ENCODE data around the gene KRT77. TPM values are rescaled to one million over a fixed set of nuclear protein-coding genes. Genes with fewer than 3 reads are reported as not detected.

Gene KRT77
- total RNA-seq, 1 donor from 2014 or later = not detected

DNA sequence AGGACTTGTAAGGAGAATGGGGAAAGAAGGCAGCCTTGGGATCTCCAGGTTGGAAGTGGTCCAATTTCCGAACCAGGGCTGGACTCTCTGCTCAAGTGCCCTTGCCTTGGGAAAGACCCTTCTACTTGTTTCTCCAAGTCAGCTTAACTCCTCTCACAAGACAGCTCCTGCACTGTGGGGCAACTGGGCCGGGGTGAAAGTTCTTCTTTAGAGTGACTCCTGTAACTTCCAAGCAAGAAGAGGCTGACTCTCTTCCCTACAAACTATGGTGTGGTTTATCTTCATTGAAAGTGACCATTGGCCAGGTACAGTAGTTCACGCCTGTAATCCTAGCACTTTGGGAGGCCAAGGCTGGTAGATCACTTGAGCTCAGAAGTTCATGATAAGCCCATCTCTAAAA lies 36.9 kb downstream of the KRT77 start:
- ATAC-seq (no peak), DNase-seq (ENCODE audit: missing footprints) (no peak)
- intact Hi-C loops (cut with DNase I) = loop anchor here (5.0 kb wide), 2 partner anchors 84 to 201 kb away; no protein-coding TSS in a partner anchor

- intact Hi-C loops (cut with DNase I) = no loop called here
- no peak for DNase-seq (ENCODE audit: missing footprints)
These were observed 39.9 kb downstream of the KRT77 start for GRCh38 chr12:52663420-52663819.

GRCh38 chr12:52662918-52663229 lies 40.5 kb downstream of the KRT77 start:
- ATAC-seq = no peak
- intact Hi-C loops (cut with DNase I) = no loop called here
- no peak for DNase-seq (ENCODE audit: missing footprints)

More at GRCh38 chr12:52663420-52663819, 39.9 kb downstream of the KRT77 start:
- no peak for ATAC-seq

DNA sequence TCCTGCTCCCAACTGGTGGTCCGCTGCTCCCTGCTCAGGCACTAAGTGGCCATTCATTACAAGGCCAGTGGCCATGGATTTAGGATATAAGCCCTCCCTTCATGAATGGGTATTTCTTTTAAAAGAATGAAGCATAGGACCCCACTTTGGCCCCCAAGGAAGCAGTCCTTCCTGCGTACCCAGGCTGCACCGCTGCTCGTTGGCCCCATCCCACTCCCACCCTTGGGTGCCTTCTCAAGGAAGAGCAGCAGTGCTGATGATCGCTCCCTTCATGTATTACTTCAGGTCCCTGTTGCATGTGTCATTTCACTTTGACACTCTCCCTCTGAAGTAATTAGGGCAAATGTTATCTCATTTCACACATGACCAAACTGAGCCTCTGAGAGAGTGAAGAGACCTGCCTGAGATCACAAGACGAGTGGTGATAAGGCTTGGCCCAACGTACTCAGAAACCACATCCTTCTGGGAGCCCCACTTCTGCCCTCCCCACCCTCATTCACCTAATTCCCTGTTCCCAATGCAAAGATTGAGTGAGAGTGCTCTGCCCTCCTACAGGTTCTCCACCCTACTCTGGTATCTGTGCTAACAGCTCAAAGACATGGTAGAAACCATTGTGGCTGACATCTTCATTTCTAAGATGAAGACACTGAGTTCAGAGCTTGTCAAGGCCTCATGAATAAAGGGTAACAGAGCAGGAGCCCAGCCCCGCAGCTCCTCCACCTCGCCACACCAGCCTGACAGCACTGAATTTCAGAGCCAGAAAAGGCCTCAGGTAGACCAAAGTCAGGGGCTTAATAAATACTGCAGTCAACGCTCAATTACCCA lies 41.0 kb downstream of the KRT77 start:
- ATAC-seq (peak; percentile 41), DNase-seq (ENCODE audit: missing footprints) (no peak)
- intact Hi-C loops (cut with DNase I) = no loop called here

DNA sequence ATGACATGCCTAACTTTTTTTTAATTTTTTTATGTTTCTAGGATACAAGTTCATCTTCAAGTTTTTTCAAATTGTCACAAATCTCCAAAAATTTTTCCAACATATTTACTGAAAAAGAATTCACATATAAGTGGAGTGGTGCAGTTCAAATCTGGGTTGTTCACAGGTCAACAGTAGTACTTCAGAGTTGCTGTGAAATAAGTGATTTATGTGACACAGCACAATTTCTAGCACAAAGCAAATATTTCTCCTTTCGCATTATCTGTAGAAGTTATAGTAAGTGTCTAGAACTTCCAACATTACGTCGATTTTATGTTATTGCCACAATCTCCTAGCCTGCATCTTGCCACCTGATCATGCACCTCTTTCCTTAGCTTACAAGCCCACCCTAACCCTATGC lies 41.7 kb downstream of the KRT77 start:
- intact Hi-C loops (cut with DNase I) = no loop called here
- ATAC-seq (no peak), DNase-seq (ENCODE audit: missing footprints) (no peak)

GRCh38 chr12:52660934-52661499 lies 42.3 kb downstream of the KRT77 start:
- no peak for ATAC-seq
- intact Hi-C loops (cut with DNase I) = no loop called here
- DNase-seq (ENCODE audit: missing footprints) = no peak

GRCh38 chr12:52659951-52660350 lies 43.4 kb downstream of the KRT77 start:
- intact Hi-C loops (cut with DNase I) = no loop called here
- ATAC-seq (no peak), DNase-seq (ENCODE audit: missing footprints) (no peak)

GRCh38 chr12:52659395-52659794 lies 43.9 kb downstream of the KRT77 start:
- intact Hi-C loops (cut with DNase I) = no loop called here
- ATAC-seq (no peak), DNase-seq (ENCODE audit: missing footprints) (no peak)

DNA sequence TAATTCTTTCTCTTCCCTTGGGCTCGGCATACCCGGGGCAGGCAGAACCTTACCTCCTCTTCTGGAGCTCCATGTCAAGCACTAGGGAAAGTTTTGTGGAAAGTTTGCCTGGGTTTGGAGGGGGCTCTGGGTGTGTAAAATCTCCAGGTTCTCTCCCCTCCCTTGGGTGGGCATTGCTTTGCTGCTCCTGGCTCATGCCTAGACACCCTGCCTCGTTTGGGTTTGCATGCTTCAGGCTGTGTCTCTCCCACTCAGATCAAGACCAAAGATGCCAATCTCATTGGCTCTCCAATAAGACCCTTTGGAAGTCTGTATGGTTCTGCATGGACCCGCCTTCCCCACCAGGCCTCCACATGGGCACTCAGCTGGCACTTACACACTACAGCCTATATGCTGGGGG lies 45.1 kb downstream of the KRT77 start:
- intact Hi-C loops (cut with DNase I) = no loop called here
- ATAC-seq = no peak
- no peak for DNase-seq (ENCODE audit: missing footprints)

DNA sequence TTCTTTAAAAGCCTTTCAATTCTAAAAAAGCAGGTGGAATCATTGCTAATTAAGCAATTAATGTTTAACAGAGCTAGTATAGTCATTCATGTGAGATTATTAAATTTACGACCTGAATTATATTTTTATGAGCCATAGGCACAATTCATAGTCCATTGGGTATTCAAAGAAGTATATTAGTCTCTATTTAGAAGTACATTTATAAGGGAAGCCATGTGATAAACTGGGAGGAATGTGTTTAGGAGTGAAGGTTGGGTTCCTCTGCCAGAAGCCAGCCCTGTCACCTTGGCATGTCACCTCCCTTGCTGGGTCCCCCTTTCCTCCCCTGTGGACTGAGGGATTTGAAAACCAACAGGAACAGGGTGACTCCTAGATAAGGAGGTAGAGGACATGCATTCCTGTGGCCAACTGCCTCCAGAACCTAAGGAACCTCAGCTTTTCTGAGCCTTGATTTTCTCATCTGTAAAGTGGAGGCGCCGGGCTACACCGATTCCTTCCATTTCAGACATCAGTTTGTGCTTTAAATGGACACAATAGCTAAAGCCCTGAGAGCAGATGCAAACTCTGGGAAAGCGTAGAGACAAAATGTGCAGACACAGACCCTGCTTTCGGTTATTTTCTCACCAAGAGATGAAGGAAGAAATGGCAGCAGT lies 45.9 kb downstream of the KRT77 start:
- ATAC-seq = no peak
- no peak for DNase-seq (ENCODE audit: missing footprints)
- intact Hi-C loops (cut with DNase I) = no loop called here

GRCh38 chr12:52656616-52657015 lies 46.7 kb downstream of the KRT77 start:
- intact Hi-C loops (cut with DNase I) = no loop called here
- ATAC-seq (peak; percentile 45), DNase-seq (ENCODE audit: missing footprints) (no peak)

GRCh38 chr12:52655720-52656124 lies 47.6 kb downstream of the KRT77 start:
- ATAC-seq = peak; percentile 67
- intact Hi-C loops (cut with DNase I) = no loop called here
- no peak for DNase-seq (ENCODE audit: missing footprints)

DNA sequence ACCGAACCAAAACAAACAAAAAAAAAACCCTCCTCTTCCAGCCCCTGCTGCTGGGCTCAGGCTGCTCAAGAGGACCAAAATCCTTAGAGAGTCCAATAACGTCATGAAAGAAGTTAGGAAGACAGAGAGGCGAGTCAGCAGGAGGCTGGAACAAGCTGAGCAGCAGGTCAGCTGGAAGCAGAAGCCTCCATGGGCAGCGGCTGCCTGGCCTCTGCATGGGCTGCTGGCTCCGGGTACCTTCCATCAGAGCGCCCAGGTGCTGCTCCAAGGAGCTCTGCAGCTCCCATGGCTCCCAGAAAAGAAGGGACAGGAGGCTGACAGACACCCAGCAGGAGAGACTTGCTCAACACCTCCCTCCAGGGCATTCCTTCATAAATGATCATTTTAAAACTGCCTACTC lies 48.1 kb downstream of the KRT77 start:
- DNase-seq (ENCODE audit: missing footprints) = no peak
- intact Hi-C loops (cut with DNase I) = no loop called here
- ATAC-seq = no peak

DNA sequence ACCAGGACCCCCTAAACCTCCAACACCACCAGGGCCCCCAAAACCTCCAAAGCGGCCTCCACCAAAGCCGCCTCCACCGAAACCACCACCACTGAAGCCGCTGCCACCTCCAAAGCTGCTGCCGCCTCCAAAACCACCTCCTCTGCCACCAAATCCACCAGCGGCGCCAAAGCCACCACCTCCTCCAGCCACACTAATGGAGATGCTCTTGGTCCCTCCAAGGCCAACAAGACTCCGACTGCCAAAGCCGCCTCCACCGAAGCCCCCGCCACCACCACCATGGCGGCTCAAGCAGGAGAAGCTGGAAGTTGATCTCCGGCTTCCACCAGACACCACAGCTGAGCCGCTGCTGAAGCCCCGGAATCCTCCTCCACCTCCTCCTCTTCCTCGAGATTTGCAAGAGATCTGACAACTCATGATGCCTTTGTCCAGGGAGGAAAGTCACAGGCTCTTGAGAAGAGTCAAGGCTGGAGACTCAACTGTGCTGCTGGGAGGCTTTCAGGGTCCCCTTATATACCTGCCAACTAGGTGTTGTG lies 51.5 kb downstream of the KRT77 start, which contains the start of gene KRT2:
KRT2 (minus strand) TSS at position 486 of the 536 bp plus-strand sequence; CDS start at position 417, 69 bp downstream.
- DNase-seq (ENCODE audit: missing footprints) (no peak), ATAC-seq (no peak)
- intact Hi-C loops (cut with DNase I) = no loop called here

DNA sequence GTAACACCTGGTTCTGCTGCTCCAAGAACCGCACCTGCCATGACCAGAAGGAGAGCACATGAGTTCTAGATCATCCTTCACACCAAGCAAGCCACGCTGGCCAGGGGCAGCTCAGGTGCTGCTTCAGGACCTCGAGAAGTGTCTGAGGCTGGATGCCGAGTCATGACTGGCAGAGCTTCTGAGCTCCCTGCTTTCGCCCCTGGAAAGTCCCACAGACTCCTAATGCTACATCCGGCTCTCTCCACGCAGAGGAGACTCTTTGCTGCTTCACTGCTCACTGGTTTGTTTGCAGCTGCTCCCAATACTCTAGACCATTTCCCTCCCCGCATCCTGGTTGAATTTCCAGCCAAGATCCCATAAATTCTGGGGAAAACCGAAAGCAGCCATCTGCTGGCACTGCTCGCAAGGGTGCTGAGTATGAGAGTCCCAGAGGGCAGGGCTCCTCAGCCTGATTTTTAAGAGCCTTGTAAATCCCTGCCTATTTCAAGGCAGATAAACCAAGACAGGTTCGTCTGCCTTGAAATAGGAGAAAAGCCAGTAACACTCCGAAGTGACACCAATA lies 52.7 kb downstream of the KRT77 start:
- DNase-seq (ENCODE audit: missing footprints) (no peak), ATAC-seq (no peak)
- intact Hi-C loops (cut with DNase I) = no loop called here

GRCh38 chr12:52649066-52649465 lies 54.3 kb downstream of the KRT77 start:
- ATAC-seq (no peak), DNase-seq (ENCODE audit: missing footprints) (no peak)
- intact Hi-C loops (cut with DNase I) = no loop called here

DNA sequence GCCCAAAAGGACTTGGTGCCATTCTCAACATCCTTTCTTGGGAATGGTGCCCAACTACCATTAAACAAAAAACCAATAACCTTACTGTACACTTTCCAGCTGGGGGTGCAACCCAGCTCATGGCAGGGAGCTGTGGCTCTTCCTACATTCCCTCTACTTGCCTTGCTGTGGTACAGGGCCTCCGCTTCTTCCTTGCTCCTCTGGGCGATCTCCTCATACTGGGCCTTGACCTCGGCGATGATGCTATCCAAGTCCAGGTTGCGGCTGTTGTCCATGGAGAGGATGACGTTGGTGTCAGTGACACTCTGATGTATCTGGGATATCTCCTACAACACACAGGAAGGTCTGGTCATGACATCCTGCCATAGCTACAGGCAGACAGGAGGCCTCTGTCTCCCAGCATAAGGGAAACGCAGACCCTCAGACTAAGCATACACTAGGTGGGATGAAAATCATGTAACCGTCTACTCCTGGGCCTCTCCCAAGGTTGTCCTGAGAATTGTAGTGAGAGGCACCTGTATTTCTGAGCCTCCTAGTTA lies 55.2 kb downstream of the KRT77 start:
- intact Hi-C loops (cut with DNase I) = no loop called here
- ATAC-seq = no peak

DNA sequence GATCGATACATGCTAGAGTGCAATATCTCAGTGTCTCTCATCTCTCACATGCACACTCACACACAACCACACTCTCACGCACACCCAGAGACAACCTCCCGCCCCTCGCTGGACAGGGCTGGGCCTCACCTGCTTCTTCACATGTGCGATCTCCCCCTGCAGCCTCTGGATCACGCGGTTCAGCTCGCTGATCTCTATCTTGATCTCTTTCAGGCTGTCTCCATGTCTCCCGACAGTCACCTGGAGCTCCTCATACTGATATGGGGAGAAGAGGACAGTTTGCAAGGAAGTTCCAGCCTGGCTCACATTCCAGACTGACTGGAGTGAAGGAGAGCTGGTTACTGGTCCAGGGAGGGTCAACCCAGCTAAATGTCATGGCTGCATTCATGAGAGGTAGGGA lies 55.7 kb downstream of the KRT77 start:
- ATAC-seq = no peak
- no peak for DNase-seq (ENCODE audit: missing footprints)
- intact Hi-C loops (cut with DNase I) = no loop called here

More for the DNA sequence above, 55.2 kb downstream of the KRT77 start:
- DNase-seq (ENCODE audit: missing footprints) = no peak

- ATAC-seq (no peak), DNase-seq (ENCODE audit: missing footprints) (no peak)
These were observed 56.7 kb downstream of the KRT77 start for GRCh38 chr12:52646613-52647012.

More at GRCh38 chr12:52646613-52647012, 56.7 kb downstream of the KRT77 start:
- intact Hi-C loops (cut with DNase I) = no loop called here
